GM18870 (cell line): Measurements from ENCODE around the gene VIT.
A peak's percentile ranks its signal among the peaks of the same experiment; 100 is the strongest.

Experiments
- ATAC-seq: cut with Tn5 transposase; IDR thresholded peaks from one replicate; pipeline ENCODE4 v1.9.1; 2021; ENCODE audit warnings: moderate library complexity; ENCODE audit not compliant: unreplicated experiment

VIT gene, protein sequence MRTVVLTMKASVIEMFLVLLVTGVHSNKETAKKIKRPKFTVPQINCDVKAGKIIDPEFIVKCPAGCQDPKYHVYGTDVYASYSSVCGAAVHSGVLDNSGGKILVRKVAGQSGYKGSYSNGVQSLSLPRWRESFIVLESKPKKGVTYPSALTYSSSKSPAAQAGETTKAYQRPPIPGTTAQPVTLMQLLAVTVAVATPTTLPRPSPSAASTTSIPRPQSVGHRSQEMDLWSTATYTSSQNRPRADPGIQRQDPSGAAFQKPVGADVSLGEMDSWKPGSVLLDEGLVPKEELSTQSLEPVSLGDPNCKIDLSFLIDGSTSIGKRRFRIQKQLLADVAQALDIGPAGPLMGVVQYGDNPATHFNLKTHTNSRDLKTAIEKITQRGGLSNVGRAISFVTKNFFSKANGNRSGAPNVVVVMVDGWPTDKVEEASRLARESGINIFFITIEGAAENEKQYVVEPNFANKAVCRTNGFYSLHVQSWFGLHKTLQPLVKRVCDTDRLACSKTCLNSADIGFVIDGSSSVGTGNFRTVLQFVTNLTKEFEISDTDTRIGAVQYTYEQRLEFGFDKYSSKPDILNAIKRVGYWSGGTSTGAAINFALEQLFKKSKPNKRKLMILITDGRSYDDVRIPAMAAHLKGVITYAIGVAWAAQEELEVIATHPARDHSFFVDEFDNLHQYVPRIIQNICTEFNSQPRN

DNA sequence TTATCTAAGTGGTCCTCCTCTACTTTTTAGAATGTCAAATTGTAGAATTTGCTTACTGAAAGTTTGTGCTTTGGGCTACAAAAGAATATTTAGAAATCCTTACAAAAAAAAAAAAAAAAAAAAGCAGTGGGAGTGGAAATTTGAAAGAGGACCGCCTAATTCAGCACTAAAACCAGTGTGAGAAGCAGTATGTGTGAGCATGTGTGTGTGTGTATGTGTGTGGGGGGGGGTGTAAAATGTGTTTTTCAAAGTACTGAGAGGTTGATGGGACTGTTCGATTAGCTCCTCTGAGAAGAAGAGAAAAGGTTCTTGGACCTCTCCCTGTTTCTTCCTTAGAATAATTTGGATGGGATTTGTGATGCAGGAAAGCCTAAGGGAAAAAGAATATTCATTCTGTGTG lies at the start of gene VIT:
VIT (plus strand) TSS at position 175 of the 400 bp plus-strand sequence. CDS start 19,664 bp downstream, outside the sequence.
- ATAC-seq: no peak

DNA sequence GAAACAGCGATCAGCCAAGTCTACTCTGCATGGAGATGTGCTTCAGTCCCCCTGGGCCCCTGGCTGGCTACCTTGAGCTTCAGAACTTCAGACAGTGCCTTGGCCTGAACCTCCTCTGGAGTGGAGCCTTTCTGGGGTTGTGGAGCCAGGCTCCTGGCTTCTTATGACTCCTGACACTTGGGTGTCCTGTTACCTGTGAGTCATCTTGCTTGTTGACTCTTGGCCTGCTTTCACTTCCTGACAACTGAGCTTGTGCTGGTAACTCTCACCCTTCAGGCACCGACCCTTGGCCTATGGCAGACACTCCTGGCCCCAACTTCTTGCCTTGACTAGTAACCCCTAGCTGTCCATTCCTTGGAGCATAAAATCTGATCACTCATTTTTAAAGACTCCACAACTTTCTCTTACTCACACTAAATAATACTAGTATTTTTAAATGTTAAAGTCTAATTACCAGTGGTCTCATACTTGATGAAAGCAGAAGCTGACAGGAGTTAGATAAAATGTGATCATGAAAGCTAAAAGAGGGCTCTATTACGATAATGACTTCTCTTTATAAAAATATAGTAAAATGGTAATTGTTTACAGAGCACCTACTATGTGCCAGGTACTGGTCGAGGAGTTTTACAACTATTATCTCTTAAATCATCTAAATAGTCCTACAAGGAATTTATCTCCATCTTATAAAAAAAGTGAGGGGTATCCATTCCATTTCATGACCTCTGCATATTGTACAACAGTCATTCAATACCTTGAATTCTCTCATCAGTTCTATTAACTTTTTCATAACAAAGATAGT lies 46.3 kb upstream of the VIT start:
- ATAC-seq: peak; percentile 97

DNA sequence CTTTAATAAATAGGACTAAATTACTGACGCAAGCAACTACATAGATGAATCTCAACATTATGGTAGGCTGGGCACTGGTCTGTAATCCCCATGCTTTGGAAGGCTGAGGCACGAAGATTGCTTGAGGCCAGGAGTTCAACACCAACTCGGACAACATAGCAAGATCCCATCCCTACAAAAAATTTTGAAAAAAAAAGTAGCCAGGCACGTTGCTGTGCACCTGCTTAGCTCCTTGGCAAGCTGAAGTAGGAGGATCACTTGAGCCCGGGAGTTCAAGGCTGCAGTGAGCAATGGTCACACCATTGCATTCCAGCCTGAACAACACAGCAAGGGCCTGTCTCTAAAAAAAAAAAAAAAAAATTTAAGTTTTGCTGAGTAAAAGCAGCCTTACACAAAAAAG lies 43.4 kb upstream of the VIT start:
- no peak for ATAC-seq

DNA sequence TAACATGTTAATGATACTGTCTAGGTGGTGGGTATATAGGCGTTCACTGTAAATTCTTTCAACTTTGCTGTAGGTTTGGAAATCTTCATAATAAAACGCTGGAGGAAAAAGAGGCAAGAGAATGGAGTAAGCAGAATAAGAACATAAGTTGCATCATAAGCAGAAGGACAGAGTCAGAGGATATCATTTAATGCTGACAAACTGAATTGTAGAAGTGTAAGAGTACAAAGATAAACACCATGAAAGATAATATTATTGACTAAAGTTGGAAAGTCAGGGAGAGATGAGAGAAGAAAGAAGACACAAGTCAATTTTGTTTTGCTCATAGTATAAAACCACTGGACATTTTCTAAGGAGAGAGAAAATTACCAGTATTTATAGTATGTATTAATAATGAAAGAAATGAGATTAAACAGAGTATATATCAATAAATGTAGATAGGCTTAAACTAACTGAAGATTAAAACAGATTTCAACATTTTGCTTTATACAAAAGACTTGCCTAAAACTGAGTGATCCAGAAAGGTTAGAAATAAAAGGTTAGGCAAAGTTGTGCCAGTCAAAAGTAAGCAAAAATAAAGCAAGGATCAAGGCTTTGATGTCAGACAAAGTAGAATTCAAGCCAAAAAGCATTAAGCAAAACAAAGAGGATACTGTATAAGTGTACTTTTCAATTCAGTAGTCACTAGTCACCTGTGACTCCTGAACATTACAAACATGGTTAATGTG lies 42.4 kb upstream of the VIT start:
- no peak for ATAC-seq

DNA sequence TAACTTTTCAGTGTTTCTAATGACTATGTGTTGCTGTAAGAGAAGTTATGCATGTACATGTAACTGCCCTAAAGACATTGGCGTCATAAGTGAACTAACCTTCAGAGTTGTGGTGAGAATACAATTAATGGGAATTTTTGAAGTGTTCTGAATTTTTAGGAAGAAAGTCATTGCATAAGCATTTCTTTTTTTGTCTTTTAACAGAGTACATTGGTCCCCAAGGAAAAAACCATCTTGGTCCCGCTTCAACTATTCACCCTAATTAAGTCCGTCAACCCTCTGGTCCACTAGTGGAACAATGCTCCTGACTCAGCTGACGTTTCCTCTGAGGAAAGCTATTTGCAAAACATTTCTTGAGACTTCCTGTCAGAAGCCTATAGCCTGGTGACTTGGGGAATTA lies 41.1 kb upstream of the VIT start:
- ATAC-seq: no peak

DNA sequence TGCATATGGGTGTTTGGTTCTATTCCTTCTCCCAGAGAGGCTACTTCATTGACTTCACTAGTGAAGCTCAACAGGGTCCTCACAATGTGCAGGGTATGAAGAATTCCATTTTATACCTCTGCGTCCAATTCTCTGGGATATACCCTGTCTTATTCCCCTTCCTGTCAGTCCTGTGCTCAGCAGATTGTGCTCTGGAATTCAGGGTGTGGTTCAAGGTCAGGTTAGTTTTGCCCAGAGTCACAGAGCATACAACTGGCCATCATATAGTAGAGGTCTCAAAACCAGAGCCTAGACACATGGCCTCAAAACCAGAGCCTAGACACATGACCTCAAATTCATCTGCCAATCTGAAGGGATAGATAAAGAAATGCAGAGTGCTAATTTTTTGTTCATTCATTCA lies 38.8 kb upstream of the VIT start:
- ATAC-seq: no peak

DNA sequence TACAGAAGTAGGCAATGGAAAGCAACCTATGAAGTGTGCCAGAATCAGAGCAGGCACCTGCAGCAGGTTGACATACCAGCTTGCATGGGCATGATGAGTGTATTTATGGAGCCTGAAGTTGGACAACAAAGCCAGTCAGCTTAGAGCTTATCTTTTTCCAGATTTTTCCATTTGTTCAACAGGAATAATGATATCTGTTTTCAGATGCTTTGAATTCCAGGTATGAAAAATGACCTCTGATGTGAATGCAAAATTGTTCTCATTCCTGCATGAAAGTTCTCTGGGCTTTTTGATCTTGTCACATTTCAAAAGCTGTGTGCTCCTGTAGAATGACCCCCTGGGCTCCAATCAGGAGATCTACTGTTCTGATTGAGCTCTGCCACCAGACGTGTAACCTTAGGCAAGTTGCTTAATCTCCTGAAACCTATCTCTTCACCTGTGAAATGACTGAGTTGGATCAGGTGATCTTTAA lies 38.2 kb upstream of the VIT start:
- ATAC-seq: no peak

DNA sequence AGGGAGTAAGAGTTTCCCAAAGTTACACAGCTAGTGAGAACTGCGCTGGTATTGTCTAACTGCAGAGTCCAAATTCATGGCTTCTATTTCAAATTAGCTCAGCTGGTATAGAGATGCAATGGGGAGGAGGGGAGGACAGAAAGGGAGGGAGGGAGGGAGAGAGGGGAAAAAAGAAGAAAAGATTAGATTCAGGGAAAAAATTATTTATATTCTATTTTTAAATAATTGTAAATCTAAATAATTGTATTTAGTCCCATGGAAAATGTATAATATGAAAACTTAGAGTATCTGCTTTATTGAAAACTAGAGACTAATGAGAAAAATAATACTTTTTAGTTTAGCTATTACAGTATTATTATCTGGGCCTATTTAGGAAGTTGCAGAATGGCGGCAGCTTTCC lies 37.3 kb upstream of the VIT start:
- ATAC-seq: no peak

DNA sequence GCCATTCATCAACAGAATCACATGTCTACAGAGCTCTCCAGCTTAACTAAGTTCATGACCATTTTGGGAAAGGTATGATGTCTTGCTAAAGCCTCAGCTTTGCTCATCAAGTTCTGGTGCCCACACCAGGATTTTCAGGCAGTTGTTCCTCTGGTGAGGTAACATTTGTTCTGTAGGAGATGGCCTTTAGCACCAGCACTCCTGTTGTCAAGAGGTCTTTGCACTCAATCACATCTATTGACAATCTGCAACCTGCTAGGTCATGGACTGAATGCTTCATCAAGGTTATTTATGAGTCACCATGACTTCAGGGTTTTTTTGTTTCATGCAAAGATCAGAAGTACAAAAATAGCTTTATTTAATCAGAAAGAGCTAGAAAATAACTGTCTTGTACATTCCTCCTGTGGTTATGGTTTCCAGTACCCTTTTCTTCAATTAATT lies 36.6 kb upstream of the VIT start:
- peak; percentile 64 for ATAC-seq

DNA sequence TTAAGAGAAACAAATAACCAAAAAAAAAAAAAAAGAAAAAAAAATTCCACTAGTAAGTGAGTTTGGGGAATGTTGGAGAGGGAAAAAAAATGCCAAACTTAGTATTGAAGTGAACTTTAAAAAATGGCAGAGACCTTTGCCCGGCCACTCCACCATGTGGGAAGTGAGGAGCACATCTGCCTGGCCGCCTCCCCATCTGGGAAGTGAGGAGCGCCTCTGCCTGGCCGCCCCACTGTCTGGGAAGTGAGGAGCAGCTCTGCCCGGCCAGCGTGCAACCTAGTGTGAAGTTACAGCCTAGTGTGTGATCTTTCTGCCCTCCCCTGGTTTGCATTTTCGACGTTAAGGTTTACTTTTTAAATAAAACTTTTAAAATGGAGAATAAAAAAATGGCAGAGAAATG lies 33.9 kb upstream of the VIT start:
- ATAC-seq: no peak

DNA sequence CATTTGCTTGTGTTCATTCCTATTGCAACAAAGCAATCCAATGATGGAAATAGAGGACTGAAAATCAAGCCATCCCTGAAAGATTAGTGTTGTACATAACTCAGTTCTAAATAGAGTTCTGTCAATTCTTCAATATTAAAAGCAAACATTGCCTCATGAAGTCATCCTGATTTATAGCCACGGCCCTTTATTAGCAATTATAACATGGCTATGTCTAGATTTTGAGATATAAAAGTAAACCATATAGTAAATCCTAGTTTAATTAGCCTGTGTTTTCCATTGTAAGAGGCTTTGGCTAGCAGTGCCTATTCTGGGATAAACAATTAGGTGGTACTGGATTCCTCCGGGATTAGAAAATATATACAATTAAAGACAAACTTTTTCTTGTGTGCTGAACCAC lies 33.2 kb upstream of the VIT start:
- no peak for ATAC-seq

DNA sequence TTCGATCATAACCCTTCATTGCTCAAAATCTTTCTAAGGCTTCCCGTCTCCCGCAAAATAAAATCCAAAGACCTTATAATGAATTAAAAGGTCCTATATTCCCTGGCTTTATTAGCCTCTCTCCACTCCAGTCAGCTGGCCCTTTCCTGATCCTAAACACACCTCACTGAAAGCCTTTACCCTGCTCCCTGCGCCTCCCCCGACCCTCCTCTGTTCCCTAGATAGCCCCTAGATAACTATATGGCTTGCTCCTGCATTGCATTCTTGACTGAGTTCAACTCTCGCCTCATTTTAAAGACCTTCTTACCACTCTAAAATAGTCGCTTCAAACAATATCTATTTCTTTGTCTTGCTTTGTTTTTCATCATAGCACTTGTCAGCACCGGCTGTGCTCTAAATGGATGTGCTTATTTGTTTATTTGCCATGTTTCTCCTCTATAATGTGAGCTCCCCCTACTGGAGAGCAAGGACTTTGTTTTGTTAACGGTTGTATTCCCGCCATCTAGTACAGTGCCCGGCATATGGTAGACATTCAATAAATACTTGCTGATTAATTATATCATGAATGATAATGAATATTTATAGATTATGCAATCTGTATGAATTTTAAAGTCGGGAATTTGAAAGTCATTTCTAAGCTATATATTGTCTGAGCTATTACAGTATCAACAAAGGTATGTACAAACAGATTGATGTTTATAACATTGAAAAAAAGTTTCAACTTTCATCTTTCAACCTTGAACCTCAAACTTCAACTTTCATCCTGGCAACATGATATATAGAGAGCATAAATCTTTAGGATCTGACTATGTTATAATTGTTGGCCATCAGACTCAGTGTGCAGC lies 32.4 kb upstream of the VIT start:
- ATAC-seq: peak; percentile 85

DNA sequence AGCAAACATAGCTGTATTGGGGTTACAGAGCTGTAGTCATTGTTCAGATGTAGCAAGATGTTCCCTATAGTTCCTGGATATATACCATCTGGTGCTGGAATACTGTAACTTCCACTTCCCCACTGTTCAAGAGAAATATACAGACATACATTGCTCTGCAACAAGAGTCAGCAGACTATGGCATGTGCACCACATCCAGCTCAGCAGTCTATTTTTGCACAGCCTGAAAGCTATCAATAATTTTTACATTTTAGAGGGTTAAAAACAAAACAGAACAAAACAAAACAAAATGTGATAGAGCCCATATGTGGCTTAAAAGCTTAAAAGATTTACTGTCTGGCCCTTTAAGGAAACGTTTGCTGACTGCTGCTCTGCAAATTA lies 31.8 kb upstream of the VIT start:
- ATAC-seq: no peak

DNA sequence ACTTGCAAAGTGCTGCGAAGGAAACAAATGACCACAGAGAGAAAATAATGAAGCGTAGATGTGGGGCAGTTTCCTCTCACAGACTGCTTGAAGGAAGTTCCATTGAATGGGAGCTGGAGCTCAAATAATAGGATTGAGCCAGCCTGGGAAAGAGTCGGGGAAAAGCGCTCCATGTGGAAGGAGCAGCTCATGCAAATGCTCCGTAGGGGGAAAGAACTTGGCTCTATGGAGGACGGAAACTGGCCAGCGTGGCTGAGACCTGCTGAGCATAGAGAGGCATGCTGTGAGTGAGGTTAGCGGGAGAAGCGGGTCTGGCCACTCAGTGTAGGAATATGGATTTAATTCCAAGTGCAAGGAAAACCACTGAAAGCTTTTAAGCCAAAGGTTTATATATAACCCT lies 28.6 kb upstream of the VIT start:
- ATAC-seq: no peak

DNA sequence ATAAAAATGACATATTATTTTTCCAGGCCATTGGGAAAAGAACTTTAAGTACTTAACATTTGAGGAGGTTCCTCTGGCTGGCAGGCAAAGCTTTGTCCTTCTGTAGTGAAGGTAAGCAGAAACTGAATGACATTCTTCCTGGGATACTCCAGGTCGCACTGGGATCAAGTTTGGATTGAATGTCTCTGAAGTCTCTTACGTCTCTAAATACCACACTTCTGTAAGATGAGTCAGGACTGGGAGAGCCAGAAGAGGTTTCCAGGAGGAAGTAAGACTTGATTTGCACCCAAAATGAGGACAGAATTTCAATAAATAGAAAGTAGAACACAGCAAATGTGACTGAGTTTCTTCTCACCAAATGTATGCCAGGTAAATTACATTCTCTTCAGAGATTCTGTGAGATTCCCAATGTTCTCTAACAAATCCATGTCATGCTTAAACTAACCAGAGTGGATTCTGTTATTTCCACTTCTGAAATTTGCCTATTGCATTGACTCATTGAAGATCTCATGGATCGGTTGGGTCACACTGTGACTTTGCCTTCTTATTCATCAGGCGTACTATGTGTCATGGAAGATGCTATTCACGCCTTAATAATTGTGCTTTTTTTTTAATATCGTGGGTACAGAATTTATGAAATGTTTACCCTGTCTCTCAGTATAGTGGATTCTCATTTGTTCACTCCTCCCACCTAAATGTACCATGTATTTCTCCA lies 25.5 kb upstream of the VIT start:
- no peak for ATAC-seq

DNA sequence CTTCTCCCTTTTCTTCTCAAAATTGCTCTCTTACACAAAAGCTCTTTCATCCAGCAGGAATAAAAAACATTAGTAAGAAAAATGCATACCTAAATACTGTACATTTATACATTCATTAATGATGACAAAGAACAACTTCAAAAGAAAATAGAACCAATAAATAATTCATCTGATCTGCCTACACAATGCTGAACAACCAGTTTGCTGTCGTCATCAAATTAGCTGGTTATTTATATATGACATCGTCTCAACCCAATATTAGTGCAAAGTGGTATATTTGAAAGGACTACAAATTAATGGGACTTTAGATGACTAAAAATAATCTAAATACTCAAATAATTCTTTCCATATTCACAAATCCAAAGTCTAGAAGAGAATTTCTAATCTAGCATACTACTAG lies 24.8 kb upstream of the VIT start:
- no peak for ATAC-seq

DNA sequence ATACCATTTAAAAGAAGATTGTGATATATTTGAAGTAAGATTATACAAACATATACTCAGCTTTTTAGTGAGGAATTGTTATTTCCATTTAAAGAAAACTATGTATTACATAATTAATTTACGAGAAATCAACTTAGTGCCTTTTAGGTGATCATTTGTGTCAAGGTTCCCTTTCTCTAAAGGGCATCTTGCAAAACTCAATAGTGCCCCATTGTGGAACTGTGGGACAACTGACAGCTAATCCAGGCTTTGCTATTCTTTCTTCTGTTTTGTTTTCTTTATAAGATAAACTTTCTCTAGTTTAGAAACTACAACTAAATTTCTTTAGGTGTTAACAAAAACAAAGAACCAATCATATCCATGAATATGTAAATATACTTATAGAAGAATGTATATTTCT lies 24.3 kb upstream of the VIT start:
- ATAC-seq: no peak

DNA sequence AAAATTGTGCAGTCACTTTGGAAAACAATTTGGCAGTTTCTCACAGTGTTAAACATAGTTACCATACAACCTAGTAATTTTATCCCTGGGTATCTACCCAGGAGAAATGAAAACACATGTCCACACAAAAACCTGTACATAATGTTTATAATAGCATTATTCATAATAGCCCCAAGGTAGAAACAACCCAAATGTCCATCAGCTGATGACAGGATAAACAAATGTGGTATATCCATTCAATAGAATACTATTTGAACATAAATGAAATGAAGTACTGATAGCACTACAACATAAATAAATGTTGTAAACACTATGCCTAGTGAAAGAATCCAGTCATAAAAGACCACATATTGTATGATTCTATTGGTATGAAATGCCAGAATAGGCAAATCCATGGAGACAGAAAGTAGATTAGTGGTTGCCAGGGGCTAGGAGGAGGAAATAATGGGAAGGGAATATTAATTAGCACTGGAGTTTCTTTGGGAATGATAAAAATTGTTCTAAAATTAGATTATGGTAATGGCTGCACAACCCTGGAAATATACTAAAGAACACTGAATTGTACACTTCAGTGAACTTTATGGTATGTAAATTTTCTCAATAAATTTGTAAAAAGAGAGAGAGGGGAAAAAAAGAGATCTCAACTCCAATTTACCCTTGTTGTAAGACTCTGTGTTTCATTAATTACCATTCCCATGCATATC lies 20.8 kb upstream of the VIT start:
- no peak for ATAC-seq

DNA sequence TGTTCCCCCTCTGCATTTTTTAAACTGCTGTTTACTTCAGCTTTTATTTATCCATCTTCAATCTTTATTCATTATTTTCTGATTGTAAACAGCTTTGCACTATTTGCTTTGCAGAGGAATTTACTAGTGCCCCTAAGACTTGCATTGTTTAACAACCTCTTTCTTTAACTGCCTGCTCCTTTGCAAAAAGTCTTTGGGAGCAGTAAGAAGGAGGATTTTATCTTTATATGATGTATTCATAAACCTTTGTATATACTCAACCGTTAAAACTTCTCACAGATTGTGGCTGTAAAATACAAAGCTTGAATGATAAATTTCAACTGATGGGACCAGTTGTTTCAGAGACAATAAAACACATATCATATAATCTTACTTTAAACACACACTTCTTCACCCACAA lies 20.1 kb upstream of the VIT start:
- no peak for ATAC-seq
